CD4-positive, alpha-beta T cell treated with Interleukin-2 at 100 ng/mL for 4 hours (primary cell): Measurements from ENCODE around the gene ABCA1.
A peak's percentile ranks its signal among the peaks of the same experiment; 100 is the strongest.
"Not testable (repeated sequence)": the region's sequence is repeated elsewhere in the genome, so short reads cannot be mapped to it uniquely, and the experiment has no call there.

ENCODE experiments used
- DNase-seq: peaks from one replicate; pipeline ENCODE4 v3.0.0-alpha.2; 2020; ENCODE audit warnings: low spot score

ABCA1 gene, protein sequence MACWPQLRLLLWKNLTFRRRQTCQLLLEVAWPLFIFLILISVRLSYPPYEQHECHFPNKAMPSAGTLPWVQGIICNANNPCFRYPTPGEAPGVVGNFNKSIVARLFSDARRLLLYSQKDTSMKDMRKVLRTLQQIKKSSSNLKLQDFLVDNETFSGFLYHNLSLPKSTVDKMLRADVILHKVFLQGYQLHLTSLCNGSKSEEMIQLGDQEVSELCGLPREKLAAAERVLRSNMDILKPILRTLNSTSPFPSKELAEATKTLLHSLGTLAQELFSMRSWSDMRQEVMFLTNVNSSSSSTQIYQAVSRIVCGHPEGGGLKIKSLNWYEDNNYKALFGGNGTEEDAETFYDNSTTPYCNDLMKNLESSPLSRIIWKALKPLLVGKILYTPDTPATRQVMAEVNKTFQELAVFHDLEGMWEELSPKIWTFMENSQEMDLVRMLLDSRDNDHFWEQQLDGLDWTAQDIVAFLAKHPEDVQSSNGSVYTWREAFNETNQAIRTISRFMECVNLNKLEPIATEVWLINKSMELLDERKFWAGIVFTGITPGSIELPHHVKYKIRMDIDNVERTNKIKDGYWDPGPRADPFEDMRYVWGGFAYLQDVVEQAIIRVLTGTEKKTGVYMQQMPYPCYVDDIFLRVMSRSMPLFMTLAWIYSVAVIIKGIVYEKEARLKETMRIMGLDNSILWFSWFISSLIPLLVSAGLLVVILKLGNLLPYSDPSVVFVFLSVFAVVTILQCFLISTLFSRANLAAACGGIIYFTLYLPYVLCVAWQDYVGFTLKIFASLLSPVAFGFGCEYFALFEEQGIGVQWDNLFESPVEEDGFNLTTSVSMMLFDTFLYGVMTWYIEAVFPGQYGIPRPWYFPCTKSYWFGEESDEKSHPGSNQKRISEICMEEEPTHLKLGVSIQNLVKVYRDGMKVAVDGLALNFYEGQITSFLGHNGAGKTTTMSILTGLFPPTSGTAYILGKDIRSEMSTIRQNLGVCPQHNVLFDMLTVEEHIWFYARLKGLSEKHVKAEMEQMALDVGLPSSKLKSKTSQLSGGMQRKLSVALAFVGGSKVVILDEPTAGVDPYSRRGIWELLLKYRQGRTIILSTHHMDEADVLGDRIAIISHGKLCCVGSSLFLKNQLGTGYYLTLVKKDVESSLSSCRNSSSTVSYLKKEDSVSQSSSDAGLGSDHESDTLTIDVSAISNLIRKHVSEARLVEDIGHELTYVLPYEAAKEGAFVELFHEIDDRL (N-terminal part only)

DNA sequence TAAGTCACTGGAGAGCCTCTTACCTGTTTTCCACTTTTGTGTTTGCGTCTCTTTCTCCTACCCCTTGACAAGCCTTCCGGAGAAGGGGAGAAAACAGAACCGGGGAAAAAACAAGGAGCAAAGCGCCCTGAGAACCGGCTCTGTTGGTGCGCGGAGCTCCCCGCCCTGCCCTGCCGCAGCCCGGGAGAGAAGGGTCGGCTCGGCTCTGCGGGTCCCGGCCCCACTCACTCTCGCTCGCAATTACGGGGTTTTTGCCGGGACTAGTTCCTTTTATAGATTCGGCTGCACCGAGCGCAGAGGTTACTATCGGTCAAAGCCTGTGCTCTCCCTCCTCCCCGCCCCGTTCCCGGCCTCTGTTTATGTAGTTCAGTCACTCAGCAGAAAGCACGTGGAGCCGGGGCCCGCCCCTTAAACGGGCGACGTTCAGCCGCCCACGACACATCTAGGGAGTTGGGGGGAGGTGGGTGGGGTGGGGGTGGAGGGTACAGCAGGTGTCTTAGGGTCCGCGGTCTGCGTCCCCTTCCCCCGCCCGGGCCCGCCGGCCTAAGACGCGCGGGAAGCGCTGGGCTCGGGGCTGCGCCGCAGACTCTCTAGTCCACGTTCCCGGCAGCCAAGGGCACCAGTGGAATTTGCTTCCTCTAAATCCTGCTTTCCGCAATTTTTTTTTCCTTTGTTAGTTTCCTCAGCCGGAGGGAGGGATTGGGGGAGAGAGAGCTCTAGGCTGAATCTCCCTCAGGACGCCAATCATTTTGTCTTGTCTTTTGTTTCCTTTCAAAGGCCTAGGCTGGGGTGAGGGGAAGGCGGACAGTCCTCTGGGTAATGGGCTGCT, at the start of gene ABCA1:
Gene ABCA1, minus strand, starts transcription at position 244 of the 829 bp plus-strand sequence. CDS start 24,476 bp downstream, outside the sequence.
- peak; percentile 65 for DNase-seq

DNA sequence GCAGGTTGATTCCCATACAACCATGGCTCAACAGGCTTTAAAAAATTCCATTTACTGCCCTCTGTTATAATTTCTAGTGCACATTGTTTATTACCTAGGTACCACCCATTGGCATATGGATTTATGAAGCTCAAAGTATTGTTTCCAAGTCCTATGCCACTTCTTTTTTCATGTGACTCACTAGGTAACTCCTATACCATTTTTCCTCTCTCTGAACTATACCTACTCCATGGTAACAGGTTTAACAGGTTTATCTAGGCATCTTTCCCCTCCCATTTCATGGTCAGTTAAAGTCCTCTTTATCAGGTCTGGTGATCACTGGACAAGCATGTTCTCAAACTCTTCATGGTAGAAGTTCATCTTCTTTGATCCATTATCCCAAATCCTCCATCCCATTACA, 49.6 kb upstream of the ABCA1 start:
- no peak for DNase-seq

DNA sequence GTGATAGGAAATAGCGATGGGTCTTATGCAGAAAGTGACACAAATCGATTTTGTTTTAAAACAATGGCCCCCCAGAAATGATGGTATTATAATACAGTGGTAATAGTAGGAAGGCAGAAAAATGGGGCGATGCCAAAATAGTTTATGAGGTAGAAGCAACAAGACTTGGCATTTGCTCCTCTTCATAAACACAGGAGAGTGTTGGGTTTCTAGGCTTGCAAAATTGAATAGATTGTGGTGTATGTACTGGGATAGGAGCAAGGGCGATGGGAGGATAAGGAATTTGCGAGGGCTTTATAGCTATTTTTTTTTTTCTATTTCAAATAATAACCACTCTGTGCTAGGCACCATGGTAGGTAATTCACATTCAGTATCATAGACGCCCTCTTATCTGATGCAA, 49.2 kb upstream of the ABCA1 start:
- no peak for DNase-seq

DNA sequence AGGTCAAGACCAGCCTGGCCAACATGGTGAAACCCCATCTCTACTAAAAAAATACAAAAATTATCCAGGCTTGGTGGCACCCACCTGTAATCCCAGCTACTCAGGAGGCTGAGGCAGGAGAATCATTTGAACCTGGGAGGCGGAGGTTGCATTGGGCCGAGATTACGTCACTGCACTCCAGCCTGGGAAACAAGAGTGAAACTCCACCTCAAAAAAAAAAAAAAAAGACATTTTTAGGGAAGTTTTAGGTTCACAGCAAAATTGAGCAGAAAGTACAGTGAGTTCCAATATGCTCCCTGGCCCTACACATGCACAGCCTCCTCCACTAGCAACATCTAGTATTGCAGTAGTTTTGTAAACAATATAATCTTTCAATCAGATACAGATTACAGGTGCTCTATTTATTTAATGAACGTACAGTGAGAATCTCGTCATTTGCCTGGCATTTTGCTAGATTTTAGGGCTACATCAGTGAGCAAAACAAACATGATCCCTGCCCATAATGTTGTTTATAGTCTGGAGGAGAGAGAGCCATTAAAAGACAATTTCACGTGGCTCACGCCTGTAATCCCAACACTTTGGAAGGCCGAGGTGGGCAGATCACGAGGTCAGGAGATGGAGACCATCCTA, 48.1 kb upstream of the ABCA1 start:
- not testable (repeated sequence) for DNase-seq

DNA sequence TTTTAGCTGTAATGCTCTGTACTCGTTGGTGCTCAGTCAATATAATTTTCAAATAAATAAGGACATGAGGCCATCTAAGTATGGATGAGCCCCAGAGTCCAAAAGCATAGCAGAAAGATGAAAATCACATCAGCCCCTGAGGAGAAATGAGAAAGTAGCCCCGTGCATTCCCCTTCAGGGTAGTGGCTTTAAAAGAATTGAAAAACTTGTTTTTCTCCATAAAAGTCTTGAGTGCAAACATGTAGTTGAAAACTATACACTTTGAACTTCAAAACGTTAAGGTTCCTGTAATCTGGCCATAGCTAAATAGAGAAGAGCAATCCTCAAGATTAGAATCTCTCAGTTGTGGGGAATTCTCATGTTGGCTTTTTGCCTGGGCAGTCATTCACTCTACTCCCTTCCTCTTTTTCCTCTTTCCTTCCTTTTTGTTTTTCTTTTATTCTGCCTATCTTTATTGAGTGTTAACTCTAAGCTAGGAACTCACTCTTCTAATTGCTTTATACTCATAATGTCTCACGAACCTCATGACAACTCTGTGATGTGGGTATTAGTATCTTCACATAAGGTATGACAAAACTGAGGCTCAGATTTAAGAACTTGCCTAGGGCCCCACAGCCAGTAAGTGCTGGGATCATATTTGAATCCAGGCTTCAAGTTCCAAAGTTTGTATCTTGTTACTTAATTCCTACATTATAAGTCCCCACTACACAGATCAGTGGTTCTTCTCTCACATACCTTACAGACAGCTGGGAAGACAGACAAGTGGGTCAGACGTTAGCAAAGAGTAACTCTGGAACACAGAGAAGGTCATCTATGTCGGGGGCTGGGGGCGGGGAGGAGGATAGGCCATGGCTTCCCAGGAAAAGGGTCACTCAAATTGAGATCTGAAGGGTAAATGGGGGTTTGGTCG, 46.4 kb upstream of the ABCA1 start:
- no peak for DNase-seq

DNA sequence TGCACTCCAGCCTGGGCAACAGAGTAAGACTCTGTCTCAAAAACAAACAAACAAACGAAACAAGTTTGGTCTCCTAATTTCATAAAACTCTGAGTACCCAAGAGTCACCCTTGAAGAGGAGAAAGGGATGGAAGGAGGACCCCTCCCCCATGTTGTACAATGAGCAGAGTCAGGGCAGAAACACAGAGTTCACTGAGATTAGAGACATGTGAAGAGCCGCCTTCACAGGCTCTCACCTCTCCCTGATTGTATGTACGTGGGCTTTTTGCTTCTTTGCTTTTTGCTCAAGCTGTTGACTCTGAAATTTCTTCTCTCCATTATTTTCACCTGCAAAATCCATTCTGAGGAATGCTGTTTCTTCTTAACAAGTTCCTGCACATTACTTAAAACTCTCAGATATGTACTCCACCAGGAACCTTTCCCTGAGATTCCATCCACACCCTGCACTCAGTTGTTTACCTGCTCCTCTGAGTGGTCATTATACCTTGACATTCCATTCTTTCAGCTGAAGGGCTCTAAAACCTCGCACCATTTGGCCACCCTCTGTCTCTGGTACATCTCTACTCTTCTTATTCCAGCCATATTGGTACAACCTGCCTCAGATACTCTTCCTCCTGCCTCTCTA, 44.4 kb upstream of the ABCA1 start:
- no peak for DNase-seq

DNA sequence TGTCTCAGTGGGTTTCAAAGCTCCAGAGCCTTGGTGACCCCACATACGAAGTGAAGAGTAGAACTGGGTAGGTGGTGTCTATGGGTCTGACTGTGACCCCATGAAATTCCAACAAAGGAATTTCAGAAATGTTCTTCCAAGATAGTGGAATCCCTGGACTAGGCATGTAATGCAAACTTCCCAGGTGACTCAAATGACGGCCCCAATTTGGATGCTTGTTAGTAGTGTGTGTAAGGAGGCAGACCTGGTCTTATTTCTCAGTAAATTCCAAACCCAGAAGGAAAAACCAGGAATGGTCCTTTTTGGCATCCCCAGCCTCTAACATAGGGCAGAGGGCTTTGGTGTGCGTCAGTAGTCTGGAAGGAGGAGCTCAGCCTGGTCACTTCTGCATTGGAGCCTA, 43.6 kb upstream of the ABCA1 start:
- no peak for DNase-seq

DNA sequence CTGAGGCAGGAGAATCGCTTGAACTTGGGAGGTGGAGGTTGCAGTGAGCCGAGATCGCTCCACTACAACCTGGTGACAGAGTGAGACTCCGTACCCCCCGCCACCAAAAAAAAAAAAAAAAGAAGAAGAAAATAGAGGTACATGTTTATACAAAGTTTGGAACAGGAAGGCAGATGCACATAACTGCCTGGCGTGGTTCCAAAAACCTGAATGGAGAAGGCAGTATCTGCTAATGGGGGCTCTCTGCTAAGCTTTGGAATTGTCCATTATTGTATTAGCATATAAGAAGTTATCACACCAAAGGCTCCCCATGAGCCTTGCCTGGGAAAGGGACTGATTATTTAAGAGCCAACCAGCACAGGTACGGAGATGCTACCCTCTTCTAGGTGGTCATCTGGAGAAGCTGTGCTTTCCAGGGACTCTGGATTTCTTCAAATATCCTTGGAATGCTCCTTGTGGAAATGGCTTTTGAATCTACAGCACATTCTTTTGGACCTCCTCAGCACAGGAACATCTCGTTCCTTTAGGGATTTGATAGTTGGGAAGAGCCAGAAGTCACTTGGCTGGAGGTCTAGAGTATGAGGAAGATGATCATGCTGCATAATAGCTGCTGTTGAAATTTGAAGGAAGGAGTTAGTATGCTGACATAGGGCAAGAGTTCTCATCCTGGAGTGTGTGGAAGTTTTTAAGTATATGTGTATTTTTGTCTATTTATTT, 42.5 kb upstream of the ABCA1 start:
- no peak for DNase-seq

DNA sequence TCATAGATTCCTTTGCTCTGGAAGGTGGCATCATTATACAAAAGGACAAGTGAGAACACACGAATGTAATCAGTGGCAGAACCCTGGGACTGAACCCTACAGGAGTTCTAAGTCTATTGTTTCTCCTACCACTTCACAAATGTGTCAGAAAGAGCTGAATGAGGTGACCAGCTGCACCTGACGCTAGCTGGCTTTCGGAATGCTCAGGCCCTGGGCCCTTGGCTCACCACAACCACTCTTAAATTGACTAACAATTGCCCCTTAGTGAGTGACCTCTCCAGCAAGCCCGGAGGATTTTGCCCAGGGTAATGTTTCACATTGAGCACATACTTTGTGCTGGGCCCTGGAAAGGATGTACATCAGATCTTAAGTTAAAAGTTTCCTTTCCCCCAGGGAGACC, 41.2 kb upstream of the ABCA1 start:
- DNase-seq, result no peak

DNA sequence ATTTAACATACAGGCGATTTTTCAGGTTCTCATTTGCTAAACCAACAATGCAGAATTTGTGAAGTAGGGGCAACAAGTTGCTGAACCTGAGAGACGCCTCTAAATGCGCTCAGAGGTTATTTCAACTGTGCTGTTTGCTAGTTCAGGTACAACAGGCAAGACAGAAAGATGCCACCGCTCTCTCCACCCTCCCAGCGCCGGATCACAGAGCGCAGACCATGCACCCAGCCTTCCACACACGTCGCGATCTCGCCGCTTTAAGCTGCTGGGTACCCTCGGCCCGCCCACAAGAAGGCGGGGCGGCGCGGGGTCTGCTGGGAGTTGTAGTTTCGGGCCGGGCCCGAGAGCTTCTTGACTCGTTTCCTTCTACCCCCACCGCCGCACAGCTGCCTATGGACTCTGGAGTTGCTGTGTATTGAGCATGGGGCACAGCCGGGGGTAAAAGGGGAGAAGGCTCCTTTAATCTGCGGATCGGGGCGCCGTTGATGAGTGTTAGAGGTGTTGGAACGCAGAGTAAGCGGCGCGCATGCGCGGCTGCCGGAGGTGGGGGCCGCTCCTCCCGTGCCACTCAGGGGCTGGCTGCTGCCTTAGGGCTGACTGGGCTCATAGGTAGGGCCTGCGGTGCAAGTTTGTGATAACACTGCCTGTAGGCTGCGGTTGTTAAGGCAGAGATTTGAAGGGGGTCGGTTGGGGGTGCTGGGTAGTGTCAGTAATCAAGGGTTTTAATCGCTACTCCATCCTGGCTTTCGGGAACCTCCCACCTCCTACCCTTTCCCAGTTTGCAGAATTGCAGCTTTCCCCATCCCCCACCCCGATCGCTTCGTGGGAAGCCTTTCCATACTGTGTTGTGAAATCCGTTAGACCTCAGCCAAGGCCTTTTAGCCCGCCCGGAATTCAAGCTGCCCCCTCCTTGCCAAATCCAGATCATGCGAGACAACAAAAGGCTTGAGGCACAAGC, 40.3 kb upstream of the ABCA1 start:
- peak; percentile 87 for DNase-seq

DNA sequence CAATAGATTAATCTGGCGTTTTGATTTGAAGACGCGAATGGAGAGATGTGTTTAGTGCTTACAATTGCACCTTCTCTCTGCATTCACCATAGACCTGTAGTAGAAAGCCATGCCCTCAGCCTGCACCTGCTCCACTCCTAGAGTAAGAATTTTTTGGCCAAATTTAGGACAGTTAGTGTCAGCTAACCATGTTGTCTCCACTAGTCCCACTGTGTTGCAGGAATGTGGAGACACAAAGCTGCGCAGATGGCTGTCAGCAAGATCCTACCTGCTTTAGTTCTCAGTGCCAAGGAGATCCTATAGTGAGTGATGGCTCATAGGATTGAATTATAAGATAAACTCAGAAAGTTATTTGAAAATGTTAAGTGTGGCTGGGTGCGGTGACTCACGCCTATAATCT, 35.1 kb upstream of the ABCA1 start:
- DNase-seq, result no peak

DNA sequence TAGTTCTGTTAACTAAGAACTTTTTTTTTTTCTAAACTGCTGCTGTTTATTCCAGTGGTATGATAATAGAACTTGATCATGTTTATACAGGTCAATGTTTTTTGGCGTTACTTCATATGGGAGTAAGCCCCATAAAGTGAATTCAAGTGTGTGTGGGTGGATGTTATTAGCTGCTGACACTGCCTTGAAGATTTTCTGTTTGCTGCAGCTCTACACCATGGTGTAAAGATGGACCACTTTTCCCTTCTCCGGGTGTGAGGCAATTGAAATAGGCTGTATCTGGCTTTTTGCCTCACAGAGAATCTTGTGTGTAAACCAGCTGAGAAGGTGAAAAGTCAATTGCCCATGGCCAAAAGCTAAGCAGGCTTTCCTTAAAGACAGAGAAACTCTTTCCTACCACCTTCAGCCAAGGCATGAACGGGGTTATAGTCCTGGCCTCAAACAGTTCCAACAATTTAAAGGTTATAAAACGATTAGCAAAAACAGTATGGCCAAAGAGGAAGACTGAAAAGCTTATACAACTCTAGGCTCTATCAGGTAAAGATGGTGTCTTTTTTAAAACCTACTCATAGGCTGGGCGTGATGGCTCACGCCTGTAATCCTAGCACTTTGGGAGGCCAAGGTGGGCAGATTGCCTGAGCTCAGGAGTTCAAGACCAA, 33.9 kb upstream of the ABCA1 start:
- DNase-seq, result no peak

DNA sequence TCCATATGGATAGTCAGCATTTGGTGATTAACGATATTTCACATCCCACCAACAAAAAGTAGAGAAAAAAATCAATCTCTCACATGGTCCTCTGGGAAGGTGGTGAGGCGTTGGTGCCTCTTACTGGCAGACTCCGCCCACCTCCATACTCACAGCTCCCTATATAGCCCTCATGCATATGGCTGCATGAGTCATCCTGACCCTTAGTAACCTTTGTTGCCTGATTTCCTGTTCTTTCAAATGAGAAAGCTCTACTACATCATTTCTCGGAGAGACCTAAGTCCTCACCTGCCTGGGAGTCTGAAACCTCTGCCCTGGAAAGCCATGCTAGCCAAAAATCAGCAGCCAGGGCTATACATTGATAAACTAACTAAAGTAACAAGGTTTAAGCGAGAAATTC, 33.3 kb upstream of the ABCA1 start:
- DNase-seq, result peak; percentile 66

DNA sequence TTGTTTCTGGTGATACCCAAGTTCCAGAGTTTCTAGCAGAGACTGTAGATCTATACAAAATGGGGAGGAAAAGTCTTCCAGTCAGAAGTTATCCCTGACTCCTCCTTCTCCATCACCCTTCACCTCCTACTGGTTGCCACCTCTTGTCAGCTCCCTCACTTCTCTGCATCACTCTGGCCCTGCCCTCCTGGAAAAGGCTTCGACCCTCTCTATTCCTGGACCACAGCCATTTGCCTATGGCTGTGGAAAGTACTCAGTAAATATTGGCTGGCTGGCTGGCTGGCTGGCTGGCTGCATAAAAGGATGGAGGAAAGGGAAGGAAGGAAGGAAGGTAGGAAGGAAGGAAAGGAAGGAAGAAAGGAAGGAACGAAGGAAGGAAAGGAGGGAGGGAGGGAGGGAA, 32.7 kb upstream of the ABCA1 start:
- DNase-seq, result no peak

DNA sequence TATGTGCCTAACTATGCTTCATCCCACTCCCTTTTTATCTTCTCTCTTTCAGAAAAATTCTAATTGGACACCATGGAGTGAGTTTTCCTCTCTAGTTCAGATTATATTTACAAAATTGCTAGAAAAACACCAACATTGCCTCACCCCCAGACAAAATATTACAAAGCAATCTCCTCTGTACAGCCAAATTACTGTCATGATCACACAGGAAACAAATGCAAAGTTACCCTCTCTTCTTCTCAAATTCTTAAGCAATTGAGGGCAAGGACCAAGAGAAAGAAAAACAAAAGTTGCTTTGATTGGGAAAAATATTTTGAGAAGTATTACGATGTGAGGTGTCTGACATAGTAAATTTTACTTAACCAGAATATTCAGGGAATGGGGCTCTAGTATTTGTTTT, 30.8 kb upstream of the ABCA1 start:
- no peak for DNase-seq

DNA sequence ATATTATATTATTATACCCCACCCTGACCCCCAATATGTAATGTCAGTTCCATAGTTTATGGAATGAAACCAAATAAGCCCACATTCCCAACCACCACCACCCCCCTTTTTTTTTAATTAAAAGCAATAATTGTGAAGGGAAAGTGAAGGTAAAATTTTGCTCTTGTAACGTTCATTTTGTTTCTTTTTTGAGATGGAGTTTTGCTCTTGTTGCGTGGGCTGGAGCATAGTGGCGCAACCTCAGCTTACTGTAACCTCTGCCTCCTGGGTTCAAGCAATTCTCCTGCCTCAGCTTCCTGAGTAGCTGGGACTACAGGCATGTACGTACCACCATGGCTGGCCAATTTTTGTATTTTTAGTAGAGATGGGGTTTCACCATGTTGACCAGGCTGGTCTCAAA, 30.1 kb upstream of the ABCA1 start:
- not testable (repeated sequence) for DNase-seq

DNA sequence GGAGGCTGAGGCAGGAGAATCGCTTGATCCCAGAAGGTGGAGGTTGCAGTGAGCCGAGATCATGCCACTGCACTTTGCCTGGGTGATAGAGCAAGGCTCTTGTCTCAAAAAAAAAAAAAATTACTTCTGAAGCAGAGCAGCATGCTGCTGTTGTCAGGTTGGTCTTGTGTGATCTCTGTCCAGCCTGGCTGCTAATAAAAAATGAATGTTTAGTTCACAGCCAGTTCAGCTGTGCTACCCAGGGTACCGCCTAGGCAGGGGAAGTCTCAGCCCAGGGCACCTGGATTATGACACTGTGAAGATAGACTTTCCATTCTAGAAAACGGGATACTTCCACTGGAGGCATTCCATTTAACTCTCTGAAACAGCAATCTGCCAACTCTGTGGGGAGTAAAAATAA, 23.5 kb upstream of the ABCA1 start:
- DNase-seq, result no peak
